OCI-LY1 (cell line): Measurements from ENCODE around the gene EXOC3L1.

Experiments used
- H2AFZ ChIP-seq: fragments of 200-600 bp; sonication (generic), shearing (Covaris generic); 2 replicates; pipeline ENCODE4 v1.6.0; 2014; ENCODE audit warnings: antibody characterized with exemption, mild to moderate bottlenecking, low read length
- H3F3A ChIP-seq: fragments of 200-600 bp; sonication (generic), shearing (Covaris generic); 2 replicates; pipeline ENCODE4 v1.6.0; 2014; ENCODE audit warnings: mild to moderate bottlenecking, antibody characterized with exemption, low read length, moderate library complexity; ENCODE audit not compliant: insufficient read depth
- H3K27ac ChIP-seq: fragments of 200-600 bp; sonication (generic); 2 replicates; pipeline ENCODE4 v1.5.1; 2014; ENCODE audit warnings: low read length, mixed run types, mild to moderate bottlenecking, low read depth; ENCODE audit not compliant: poor library complexity, severe bottlenecking
- H3K27me3 ChIP-seq: fragments of 200-600 bp; sonication (generic); 2 replicates; pipeline ENCODE4 v1.6.0; 2014; ENCODE audit warnings: antibody characterized with exemption, mild to moderate bottlenecking, low read length, moderate library complexity; ENCODE audit not compliant: insufficient read depth
- H3K36me3 ChIP-seq: fragments of 200-600 bp; sonication (generic); 2 replicates; pipeline ENCODE4 v1.6.1; 2014; ENCODE audit warnings: mild to moderate bottlenecking, antibody characterized with exemption, low read length, moderate library complexity, mixed read lengths; ENCODE audit not compliant: insufficient read depth
- H3K4me1 ChIP-seq: fragments of 200-600 bp; sonication (generic); 2 replicates; pipeline ENCODE4 v1.5.1; 2014; ENCODE audit warnings: mild to moderate bottlenecking, low read length, moderate library complexity; ENCODE audit not compliant: insufficient read depth, severe bottlenecking
- H3K4me2 ChIP-seq: fragments of 200-600 bp; sonication (generic), shearing (Covaris generic); 2 replicates; pipeline ENCODE4 v1.6.1; 2014; ENCODE audit warnings: low read length
- H3K4me3 ChIP-seq: fragments of 200-600 bp; sonication (generic); 2 replicates; pipeline ENCODE4 v1.5.1; 2014; ENCODE audit warnings: low read length, low read depth, mild to moderate bottlenecking, mixed read lengths; ENCODE audit not compliant: poor library complexity, severe bottlenecking
- H3K79me2 ChIP-seq: fragments of 200-600 bp; shearing (Covaris generic); 2 replicates; pipeline ENCODE4 v1.6.1; 2016; ENCODE audit warnings: mixed run types, low read length, mixed read lengths; ENCODE audit not compliant: insufficient read depth
- H3K9ac ChIP-seq: fragments of 200-600 bp; sonication (generic), shearing (Covaris generic); 2 replicates; pipeline ENCODE4 v1.6.1; 2014; ENCODE audit warnings: mild to moderate bottlenecking, low read length, mixed read lengths
- H3K9me2 ChIP-seq: fragments of 200-600 bp; sonication (generic), shearing (Covaris generic); 2 replicates; pipeline ENCODE4 v1.6.1; 2014; ENCODE audit warnings: low read depth, mild to moderate bottlenecking, low read length, mixed read lengths
- H3K9me3 ChIP-seq: fragments of 200-600 bp; shearing (Covaris generic); 2 replicates; pipeline ENCODE4 v1.6.1; 2014; ENCODE audit warnings: low read length, mixed read lengths
- H4K20me1 ChIP-seq: fragments of 200-600 bp; sonication (generic), shearing (Covaris generic); 2 replicates; pipeline ENCODE4 v1.6.0; 2016; ENCODE audit warnings: mild to moderate bottlenecking, low read length; ENCODE audit not compliant: insufficient read depth
- CTCF ChIP-seq: fragments of 200-600 bp; sonication (generic), shearing (Covaris generic); IDR thresholded peaks from 2 replicates; pipeline ENCODE4 v1.5.1; 2017; ENCODE audit warnings: mild to moderate bottlenecking, antibody characterized with exemption, low read length, moderate library complexity, mixed read lengths
- EZH2 ChIP-seq: fragments of 200-600 bp; sonication (generic), shearing (Covaris generic); IDR thresholded peaks from 2 replicates; pipeline ENCODE4 v1.8.0; 2017; ENCODE audit warnings: borderline replicate concordance, mixed run types, mild to moderate bottlenecking, antibody characterized with exemption, low read length, moderate library complexity, mixed read lengths

The EXOC3L1 gene

DNA sequence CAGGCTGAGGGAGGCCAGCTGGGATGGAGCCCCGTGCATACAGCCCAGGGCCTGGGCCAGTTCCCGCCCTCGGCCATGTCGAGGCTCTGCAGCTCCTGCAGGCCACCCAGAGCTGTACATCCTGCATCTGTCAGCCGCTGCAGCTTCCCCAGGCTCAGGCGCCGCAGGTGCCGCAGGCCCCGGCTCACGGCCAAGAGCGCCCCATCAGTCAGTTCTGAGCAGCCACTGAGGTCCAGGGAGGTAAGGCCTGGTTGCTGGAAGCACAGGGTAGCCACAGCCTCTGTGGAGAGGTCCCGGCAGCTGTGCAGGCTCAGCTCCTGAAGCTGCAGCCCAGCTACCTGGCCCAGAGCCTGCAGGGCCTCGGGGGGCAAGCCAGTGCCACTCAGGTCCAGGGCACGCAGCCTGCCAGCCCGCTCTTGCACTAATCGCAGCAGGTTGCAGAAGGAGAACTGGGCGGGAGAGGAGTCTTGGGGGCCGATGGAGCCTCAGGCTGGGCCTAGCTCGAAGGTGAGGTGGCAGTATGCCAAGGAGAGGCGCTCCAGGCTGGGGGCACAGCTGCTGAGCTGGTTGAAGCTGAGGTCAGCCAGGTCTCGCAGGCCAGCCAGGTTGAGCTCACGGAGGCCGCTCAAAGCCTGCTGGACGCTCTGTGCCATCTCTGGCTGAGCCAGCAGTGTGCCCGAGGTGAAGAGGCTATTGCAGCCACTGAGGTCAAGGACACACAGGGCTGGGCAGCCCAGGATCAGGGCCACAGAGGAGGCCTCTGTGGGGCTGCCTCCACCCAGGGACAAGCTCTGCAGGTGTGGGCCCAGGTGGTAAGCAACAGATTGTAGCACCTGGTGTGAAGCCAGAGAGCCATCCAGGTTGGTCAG is 20.4 kb upstream of the EXOC3L1 start:
- H3K4me3 ChIP-seq: no peak overlapping the region
- H3K4me1 ChIP-seq: no peaks in the 10 kb centered on the region
- H3K9ac ChIP-seq: no peak overlapping the region
- no peaks in the 10 kb centered on the region for H3K36me3 ChIP-seq
- no peaks in the 10 kb centered on the region for H3F3A ChIP-seq
- H3K4me2 ChIP-seq: no peak overlapping the region
- no peak overlapping the region for H2AFZ ChIP-seq
- no peaks in the 10 kb centered on the region for H3K27me3 ChIP-seq
- no peaks in the 10 kb centered on the region for H3K9me3 ChIP-seq
- no peak overlapping the region for H3K27ac ChIP-seq
- no peaks in the 10 kb centered on the region for H4K20me1 ChIP-seq
- no peaks in the 10 kb centered on the region for H3K79me2 ChIP-seq
- H3K9me2 ChIP-seq: no peaks in the 10 kb centered on the region
- TF ChIP-seq EZH2 (no peak), CTCF (no peak)

DNA sequence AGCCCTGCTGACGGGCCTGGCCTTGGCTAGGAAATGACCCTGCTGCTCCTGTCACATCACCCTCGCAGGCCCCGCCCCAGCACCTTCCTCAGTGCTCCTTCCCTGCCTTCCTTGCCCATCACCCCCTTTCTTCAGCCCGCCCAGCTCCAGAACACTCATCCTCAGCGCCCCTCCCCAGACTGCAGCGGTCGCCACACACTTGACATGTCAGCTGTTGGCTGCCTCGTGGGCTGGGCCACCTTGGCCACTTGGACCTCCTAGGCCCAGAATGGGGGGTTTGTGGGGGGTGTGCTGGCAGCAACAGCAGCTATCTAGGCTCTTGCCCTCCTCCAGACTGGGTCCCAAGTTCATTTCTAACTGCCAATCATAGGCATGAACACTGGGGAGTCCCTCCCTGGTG is 19.6 kb upstream of the EXOC3L1 start:
- no peak for TF ChIP-seq EZH2
- TF ChIP-seq CTCF: no peak
- H3K4me2 ChIP-seq: no peak overlapping the region
- no peaks in the 10 kb centered on the region for H3F3A ChIP-seq
- no peak overlapping the region for H3K4me3 ChIP-seq
- no peaks in the 10 kb centered on the region for H3K36me3 ChIP-seq
- no peaks in the 10 kb centered on the region for H4K20me1 ChIP-seq
- H3K4me1 ChIP-seq: no peaks in the 10 kb centered on the region
- H3K9ac ChIP-seq: no peak overlapping the region
- H3K9me3 ChIP-seq: no peaks in the 10 kb centered on the region
- no peaks in the 10 kb centered on the region for H3K27me3 ChIP-seq
- H3K9me2 ChIP-seq: no peaks in the 10 kb centered on the region
- H3K79me2 ChIP-seq: no peaks in the 10 kb centered on the region
- no peak overlapping the region for H2AFZ ChIP-seq
- H3K27ac ChIP-seq: no peak overlapping the region

DNA sequence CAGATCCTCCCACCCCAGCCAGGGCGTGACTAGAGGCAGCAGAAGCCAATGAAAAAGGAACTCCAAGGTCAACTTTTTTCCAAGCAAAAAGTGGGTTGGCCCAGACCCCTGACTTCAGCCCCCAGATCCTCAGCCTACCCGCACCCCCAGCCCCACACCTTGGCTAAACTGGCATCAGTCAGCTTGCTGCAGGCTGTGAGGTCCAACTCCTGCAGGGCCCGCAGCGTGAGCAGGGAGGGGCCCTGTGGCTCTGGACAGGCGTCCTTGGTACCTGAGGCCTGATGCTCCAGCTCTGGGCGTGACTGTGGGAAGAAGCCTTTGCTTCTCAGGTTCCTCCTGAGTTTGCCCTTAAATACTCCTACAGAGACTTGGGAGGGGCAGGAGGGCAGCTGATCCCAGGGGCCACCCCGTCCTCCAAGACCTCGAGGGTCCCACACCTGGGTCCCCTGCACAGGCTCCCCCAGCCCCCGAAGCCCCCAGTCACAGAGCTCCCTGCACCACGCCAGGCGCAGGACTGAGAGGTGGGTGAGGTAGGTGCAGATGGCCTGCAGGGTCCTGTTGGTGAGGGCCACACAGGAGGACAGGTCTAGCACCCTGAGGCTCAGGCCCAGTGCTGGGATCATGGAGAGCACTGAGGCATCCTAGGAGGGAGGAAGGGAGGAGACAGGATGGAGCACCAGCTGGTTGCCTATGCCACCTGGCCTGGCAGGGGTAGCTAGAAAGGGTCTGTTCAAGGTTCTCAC is 18.4 kb upstream of the EXOC3L1 start:
- Histone ChIP-seq H3K9me3 (no peaks in the 10 kb centered on the region), H3K79me2 (no peaks in the 10 kb centered on the region), H3K36me3 (peaks cover 11% of the 10 kb centered on the region), H3K4me2 (no peak overlapping the region), H4K20me1 (no peaks in the 10 kb centered on the region), H3K4me3 (no peak overlapping the region), H2AFZ (no peak overlapping the region), H3K9me2 (no peaks in the 10 kb centered on the region), H3K9ac (no peak overlapping the region), H3K27ac (no peak overlapping the region), H3K27me3 (no peaks in the 10 kb centered on the region), H3F3A (no peaks in the 10 kb centered on the region), H3K4me1 (no peaks in the 10 kb centered on the region)
- TF ChIP-seq CTCF (no peak), EZH2 (no peak)
